HG03175 (cell line): ENCODE measurements around the gene TLX1.

ENCODE experiments used
- ATAC-seq: cut with Tn5 transposase; IDR thresholded peaks from one replicate; pipeline ENCODE4 v1.9.1; 2021; ENCODE audit warnings: mild to moderate bottlenecking, moderate library complexity; ENCODE audit not compliant: unreplicated experiment

The TLX1 gene

DNA sequence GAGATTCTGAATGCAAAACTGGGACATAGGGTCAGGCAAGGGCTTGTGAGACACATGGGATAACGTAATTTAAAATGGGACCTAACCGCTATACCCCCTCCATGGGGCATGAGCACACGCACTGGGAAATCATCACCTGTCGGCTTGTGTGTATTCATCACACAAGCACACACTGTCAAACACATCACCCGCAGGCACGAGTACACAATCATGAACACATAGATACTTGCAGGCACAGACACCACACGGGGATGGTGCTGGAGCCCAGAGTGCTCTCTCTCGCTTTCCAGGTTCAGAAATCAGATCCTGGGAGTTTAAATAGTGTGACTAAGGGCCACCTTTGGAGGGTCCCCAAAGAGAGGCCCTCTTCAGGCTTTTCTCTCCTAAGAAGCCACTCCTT lies 19.6 kb upstream of the TLX1 start:
- no peak for ATAC-seq

DNA sequence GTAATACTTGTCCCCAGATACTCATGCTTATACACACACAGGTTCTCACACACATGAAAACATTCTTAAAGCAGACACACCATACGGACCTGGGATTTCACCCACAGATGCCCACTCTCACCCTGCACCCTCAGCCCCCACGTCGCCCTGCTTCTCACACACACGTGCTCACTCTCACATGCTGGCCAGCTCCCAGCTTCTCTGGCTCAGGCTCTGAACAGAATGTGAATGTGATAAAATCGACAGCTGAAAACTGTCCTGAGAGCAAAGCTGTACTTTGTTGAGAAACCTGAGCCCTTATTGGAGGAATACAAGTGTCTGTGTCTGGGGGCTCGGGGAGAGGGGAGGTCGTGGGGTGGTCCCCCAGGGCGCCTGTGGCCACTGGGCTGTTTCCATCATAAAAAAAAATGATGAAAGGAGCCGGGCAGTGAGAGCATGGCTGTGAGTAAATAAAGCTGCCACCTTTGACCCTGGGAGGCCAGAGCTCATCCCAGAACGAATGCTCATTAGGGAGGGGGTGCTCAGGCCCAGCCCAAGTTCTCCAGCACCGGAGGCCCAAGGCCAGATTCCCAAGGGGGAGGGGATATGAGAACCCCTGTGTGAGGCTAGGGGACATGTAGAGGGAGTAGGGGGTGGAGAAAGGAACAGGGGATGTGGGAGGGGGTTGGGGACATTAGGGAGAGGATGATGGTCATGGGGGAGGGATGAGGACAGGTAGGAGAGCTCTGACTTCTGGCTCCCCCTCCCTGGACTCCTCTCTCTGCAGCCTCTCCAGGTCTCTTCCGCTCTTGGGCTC lies 18.1 kb upstream of the TLX1 start:
- ATAC-seq: no peak

DNA sequence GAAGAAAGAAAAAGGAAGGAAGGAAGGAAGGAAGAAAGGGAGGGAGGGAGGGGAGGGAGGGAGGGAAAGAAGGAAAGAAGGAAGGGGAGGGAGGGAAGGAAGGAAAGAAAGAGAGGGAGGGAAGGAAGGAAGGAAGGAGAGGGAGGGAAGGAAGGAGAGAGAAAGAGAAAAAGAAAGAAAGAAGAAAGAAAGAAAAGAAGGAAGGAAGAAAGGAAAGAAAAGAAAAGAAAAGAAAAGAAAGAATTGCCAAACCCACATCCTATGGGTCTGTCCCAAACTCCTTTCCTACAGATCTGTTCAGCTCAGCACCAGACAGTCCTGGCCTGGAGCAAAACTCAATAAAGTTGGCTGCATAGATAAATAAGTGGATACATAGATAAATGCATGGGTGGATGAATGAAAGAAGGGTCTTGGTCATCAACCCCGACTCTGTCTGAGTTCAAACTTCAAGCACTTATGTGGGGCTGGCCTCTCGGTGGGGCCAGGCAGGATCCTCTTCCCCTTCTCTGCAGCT lies 17.2 kb upstream of the TLX1 start:
- ATAC-seq: no peak

DNA sequence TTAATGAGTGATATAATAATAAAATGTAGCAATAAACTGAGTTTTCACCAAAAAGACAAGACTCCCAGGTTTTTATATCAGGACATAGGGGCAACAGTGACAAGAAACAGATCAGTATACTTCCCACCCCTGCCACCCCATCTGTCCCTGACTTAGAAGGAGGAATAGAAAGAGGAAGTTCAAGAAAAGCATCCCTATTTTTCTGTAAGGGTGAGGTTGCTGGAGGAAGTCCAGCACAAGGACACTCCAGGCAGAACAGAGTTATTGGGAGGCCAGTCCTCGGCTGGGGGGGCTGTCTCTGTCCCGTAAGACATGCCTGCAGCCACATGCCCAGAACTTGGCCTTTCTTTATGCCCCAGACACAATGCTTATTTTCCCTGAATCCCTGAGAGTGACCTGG lies 16.5 kb upstream of the TLX1 start:
- ATAC-seq: no peak

DNA sequence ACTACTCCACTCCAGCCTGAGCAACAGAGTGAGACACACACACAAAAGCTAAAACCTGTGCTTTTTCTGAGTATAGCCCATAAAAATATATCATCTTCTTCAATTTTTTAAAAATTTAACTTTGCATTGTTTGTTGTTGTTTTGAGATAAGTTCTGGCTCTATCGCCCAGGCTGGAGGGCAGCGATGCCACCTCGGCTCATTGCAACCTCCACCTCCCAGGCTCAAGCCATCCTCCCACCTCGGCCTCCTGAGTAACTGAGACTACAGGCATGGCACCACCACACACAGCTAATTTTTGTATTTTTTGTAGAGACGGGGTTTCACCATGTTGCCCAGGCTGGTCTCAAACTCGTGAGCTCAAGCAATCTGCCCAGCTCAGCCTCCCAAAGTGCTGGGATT lies 14.3 kb upstream of the TLX1 start:
- ATAC-seq: no peak

DNA sequence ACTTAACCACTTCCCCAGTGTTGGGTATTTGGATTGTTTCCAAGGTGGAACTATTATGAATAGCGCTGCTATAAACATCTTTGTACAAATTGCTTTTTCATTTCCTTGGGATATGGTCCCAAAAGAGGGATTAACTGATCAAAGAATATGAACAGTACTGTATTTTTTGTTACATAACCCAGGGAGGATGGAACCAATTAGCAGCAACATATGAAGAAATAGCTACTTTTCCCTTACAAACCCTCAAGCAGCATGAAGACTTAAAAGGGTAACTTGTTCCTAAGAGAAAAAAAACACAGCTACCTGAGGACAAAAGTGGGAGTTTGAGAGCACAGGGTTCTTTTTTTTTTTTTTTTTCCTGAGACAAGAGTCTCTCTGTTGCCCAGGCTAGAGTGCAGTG lies 13.1 kb upstream of the TLX1 start:
- no peak for ATAC-seq

DNA sequence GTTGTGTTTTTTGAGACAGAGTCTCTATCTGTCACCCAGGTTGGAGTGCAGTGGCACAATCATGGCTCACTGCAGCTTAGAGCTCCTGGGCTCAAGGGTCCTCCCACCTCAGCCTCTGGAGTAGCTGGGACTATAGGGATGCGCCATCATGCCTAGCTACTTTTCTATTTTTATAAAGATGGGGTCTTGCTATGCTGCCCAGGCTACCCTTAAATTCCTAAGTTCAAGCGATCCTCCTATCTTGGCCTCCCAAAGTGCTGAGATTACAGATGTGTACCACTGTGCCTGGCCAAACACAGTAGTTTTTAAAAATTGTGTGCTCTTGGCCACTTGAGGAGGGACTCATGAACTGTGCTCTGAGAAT lies 10.6 kb upstream of the TLX1 start:
- no peak for ATAC-seq

DNA sequence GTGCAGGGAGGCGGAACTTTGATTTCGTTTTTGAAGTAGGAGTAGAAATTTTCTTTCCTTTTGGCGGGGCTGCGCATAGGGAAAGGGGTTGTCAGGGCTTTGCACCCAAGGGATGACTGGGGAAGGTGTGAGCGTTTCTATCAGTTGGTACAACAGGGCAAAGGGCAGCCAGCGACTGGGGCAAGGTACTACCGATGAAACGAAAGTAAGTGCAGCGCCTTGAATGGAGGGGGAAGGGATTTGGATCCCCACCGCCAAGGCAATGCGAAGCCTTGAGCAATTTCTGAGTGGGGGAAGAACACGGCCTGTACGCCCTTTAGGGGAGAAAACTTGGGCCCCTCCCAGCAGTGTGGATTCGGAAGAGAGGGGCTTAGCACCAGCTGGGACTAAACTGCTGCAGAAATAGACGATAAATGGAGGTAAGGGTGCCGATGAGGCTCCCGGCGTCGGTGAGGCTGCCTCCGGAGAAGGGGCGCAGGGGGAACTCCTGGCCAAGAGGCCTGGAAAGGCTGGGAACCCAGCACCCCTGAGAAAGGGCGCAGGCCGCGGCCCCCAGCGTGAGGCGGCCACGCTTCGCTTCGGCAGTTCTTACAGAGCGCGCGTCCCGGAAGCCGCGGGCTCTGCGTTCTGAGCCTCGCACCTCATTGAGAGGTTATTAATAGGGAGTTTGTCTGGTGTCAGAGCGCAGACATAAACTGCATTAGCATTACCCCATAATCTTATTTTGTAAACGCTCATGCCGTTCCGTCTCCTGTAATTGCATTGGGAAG lies 10.0 kb upstream of the TLX1 start:
- ATAC-seq: peak; percentile 68

DNA sequence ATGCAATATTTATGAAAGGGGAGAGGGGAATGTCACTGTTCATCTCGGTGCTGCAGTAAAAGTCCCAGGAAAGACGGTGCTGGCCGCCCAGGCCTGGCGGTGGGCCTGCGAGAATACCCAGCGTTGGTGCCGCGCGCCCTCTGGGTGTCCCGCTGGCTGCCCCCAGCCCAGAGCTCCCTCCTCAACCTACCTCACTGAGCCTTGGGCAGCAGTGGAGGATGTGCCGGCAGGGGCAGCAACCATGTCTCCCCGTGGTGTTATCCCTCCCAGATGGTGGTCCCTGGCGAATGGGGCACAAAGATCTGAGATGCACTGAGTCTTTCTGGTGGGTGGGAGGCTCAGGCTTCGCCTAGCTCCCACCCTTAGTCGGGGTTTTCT lies 9.5 kb upstream of the TLX1 start:
- no peak for ATAC-seq

DNA sequence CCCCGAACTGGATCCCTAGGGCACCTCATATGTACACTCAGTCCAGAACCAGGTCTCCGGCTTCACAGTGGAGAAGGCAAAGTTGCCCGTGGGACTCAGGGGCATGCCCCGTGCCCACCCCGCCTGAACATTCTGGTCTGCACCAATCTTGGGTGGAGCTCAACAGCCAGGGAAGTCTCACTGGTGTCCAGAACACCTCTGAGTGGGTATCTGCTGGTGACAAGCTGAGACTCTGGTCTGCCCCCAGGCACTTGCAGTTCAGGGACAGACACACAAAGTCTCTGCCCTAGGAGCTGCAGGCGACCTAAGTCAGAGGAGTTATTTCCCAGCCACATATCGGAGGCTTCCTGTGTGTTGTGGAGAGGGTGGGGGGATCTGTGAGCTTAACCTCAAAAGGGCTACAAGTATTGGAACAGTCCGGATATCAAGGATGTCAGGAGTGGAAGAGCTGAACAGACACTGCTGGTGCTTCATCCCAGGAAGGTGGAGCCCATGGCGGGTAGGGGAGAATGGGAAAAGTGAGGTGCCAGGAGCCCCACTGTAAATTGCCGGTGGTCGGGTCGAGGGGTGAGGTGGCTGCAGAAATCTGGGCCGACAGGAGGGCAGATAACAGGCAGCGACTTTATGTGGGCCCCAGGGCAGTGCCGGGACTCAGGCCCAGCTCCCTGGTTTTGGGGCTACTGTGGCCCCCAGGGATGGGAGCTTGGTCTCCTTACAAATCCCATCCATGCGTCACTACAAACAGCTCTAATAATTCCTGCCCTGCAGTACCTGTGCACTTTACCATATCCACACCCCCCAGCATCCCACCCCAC lies 8.6 kb upstream of the TLX1 start:
- ATAC-seq: no peak

DNA sequence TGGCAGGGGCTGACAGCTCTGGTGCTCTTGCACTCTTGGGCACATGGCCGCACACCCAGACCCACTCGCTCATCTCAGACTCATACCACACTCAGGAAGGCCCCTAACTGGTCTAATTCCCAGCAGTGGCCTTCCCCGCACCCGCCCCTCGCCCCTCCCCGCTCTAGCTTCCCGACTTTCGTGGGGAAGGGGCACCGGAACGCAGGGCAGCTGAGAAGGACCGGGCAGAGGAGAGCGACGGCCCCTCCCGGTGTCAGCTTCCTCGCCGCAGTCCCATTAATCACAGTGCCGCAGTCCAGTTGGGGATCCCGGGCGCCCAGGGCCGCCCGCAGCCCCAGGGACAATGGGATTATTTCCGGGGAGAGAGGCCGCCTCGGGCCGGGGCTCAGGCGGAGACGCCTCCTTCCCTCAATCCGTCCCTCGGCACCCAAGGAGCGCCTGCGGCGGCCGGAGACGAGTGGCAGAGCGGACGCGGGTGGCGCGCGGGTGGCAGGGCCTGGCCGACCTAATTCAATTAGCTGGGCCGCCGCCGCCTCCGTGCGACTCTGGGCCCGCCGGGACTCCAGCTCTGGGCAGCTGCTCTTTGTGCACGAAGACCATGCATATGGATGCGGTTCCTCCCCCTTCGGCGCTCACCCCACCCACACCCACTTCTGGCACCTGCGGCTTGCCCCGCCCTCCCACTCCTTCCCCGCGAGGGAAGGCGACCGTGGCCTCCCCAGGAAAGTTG lies 7.8 kb upstream of the TLX1 start:
- no peak for ATAC-seq

DNA sequence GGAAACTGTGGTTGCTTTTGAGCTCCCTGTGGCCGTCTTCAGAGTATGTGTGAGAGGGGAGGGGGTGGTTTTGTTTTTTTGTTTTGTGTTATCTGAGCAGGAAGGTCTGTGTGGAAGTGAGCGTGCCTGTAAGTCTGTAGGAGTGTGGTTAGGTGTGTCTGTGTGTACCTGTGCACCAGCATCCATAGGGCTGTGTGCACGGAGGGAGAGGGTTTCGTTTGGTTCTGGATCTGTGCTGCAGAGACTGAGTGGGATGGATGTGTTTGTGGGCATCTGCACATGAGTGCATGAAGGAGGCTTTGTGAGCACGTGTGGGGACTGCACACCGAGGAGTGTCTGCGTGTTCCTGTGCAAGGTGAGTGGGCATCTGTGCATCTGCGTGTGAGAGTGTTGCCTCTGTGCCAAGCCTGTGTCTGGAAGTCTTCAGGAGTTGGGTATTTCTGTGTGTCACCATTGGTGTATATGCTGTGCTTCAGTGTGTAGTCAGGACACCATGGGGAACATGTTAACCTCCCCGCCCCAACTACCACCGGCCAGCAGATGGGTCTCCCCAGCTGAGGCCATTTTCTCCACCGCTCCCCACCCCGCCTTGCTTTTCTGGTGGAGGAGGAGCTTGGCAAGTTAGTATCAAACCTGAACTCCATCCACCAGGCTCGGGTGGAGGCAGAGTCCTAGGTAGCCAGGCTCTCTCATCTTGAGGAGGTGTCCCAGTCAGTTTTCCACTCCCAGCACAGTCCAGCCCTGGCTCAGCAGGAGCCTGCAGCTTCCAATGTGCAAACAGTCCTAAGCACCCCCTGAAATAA lies 7.1 kb upstream of the TLX1 start:
- ATAC-seq: no peak

DNA sequence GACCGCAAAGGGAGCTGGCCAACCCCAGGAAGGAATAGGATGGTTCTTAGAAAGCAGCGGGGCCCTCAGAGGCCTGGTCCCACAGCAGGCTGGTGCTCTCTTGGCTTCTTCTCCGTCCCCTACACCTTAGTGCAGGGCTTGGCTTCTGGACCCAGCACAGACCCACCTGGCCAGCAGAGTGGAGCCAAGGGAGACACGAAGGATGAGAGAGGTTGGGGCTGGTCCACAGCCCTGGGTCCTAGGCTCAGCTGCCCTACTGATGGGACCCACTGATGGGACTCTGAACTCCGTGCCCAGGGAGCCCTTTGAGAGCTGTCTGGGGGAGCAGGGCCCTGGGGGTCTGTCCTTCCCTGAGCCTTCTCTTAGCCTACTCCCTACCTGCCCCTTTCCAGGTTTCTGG lies 6.2 kb upstream of the TLX1 start:
- ATAC-seq: no peak

DNA sequence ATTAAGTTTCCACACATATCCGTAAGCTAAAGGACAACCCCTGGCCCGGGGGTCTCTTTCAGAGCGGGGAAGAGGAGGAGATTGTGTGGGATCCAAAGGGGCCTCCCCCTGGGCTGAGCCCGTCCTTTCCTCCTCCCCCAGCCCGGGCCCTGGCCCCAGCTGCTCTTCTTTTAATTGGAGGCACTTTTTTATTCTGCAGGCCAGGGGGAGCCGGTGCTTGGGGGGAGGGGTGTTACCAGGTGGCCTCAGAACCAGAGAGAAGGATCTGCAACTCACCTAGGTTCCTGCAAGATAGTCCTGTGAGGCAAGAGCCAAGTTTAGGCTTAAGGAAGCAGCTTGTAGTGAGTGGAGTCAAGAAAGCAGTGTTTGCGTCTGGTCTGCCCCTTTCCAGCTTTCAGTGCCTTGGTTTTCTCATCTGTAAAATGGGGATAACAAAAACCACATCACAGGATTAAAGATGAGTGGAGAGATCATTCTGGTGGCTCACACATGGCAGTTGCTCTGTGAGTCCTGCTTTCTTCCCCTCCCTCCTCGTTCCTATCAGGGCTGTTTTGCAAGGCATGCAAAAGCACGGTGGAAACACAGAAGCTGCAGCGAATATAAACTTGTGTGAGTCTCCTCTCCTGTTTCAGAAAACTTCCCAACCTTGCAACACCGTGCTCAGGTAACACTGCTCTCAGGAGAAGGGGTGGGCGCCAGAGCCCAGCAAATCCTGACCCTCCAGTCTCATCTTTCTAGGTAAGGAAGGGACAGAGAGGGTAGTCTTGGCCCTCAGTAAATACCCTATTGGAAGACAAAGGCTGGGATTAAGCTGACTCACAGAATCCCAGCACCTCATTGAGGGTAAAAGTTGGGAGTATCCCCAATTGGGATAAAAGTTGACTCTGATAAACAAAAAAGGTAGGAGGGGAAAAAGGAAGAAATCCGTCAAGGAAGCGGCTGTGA lies 4.1 kb upstream of the TLX1 start:
- no peak for ATAC-seq

DNA sequence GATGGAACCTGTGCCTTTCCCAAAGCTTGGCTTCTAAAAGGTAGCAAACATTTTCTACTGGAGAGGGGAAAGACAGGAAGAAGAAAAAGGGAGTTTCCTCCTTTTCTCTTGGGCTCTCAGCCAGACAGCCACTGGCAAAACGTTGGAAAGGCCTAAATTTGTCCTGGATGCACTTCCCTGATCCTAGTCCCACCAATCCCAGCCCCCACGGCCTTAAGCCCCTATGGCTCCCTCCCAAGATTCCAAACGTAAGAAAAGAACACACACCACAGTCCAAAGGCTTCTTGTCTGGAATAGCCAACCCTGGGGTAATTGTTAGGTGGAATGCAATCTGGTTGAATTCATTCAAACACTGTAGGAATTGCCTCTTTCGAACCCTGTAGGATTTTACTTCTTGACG lies 959 bp upstream of the TLX1 start:
- no peak for ATAC-seq

DNA sequence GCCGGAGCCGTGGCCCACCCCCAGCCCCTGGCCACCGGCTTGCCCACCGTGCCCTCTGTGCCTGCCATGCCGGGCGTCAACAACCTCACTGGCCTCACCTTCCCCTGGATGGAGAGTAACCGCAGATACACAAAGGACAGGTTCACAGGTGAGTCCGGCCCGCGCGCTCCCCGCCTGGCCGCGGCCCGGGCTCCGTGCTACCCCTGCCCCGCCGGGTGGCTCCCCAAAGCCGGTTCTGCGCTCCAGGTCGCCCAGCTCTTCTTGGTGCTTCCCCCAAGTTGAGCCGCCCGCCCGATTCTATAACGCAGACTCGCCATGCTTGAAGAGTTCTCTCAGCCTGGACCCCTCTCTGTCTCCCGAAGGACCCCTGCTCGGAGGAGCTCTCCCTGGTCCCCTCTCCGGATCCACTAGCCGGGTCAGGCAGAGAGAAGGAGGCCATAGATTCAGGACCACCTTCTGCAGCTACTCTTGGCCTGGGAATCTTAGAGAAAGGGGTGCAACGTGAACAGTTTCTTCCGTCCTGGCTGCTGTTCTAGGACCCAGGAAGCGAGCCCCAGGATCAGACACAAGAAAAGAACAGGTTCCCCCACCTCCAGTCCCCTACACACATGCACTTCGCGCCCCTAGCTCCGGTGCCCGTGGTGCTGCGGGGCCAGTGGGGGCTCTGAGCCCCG lies 999 bp downstream of the TLX1 start:
- ATAC-seq: no peak

DNA sequence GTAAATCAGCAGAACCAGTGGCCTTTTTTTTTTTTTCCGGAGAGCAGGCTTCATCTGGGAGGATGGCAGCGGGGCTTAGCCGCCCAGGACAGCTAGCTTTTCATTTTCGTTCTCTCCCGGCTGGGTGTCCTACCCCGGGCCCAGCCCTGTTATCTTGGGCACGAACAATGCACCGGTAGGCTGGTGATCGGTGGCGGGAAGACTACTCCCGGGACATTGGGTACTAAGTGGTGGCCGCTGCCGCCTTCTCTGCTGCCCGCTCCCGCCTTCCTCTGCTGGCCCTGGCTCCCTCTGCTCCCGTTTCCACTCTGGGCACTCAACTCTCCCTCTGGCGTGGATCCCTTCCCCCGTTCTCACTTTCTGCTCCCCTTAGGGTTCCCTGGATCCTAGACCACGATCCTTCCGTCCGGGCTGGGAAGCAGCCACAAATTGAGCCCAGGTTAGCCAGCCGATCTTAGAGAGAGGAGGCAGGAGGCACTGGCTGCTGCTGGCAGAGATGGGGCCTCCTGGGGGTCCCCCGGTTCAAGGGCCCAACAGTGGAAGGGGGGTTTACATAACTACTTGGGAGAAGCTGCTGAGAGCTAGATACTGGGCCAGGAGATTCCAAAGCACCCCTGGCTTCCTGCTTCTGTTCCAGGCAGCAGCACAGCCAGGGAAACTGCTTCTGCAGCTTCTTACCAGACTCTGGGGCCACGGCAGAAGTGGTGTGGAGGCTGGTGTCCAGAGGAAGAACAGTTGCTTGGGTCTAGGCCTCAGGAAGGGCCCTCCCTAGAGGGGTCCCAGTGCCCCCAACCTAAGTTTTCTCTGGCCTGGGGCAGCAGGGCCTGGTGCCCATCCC lies 1.8 kb downstream of the TLX1 start:
- ATAC-seq: no peak
